B cell (primary cell): ENCODE results near the gene PPP1R7. TPM values are rescaled to one million over a fixed set of nuclear protein-coding genes. Genes with fewer than 3 reads are reported as not detected.

Experiments used
- ATAC-seq: fragments of 200-7000 bp; cut with Tn5 transposase; one replicate; pipeline ENCODE4 v1.10.0; 2021; ENCODE audit warnings: low read depth, mild to moderate bottlenecking, moderate number of reproducible peaks, moderate library complexity
- CTCF ChIA-PET: fragments of 350-600 bp; sonication (Branson Sonifier 250); formaldehyde crosslinking; loops from one replicate; lab custom pipeline; 2021; ENCODE audit warnings: antibody characterized with exemption, inconsistent platforms; lab: Charles Lee
- POLR2A ChIA-PET: fragments of 350-600 bp; sonication (Branson Sonifier 250); formaldehyde crosslinking; loops from one replicate; lab custom pipeline; 2021; ENCODE audit warnings: antibody characterized with exemption; lab: Charles Lee
- DNase-seq: peaks from one replicate; pipeline ENCODE4 v3.0.0; 2013
- H2AFZ ChIP-seq: 2 replicates; pipeline ENCODE4 v1.6.1; 2012; ENCODE audit warnings: mild to moderate bottlenecking, low read depth, low read length; ENCODE audit not compliant: insufficient read depth, poor library complexity, severe bottlenecking
- H3K27ac ChIP-seq, 2 donors: 1 replicate in 1 of 2; 2 replicates in 1 of 2; pipeline ENCODE4 v1.5.1; 2012 to 2013; ENCODE audit warnings: low read length in 2 of 2, mild to moderate bottlenecking in 2 of 2, moderate library complexity in 1 of 2
- H3K27me3 ChIP-seq, 4 experiments: fragments of 200-600 bp in 1 of 4; sonication (generic) in 1 of 4; replicated peaks in 1 of 4; 1 replicate in 2 of 4; 2 replicates in 2 of 4; pipeline versions ENCODE4 v1.6.1 to v1.7.0; 2013 to 2016; ENCODE audit warnings: low read length in 3 of 4, mild to moderate bottlenecking in 2 of 4, mixed read lengths in 1 of 4, moderate library complexity in 1 of 4; ENCODE audit not compliant: insufficient read depth in 4 of 4, control insufficient read depth in 3 of 4; ENCODE audit errors: control extremely low read depth in 1 of 4
- H3K36me3 ChIP-seq, 2 experiments: replicated peaks in 1 of 2; 1 replicate in 1 of 2; 2 replicates in 1 of 2; pipeline versions ENCODE4 v1.6.1 to v1.7.1; 2013; ENCODE audit warnings: low read length in 1 of 2; ENCODE audit not compliant: insufficient read depth in 2 of 2, control insufficient read depth in 1 of 2; ENCODE audit errors: control extremely low read depth in 1 of 2, extremely low read depth in 1 of 2
- H3K4me1 ChIP-seq, 2 donors: fragments of 200-600 bp in 1 of 2; sonication (generic) in 1 of 2; 1 replicate in 1 of 2; 2 replicates in 1 of 2; pipeline versions ENCODE4 v1.5.1 to v1.6.1; 2013 to 2017; ENCODE audit warnings: low read length in 2 of 2; ENCODE audit not compliant: control insufficient read depth in 2 of 2, insufficient read depth in 2 of 2
- H3K4me2 ChIP-seq: replicated peaks from 2 replicates; pipeline ENCODE3; 2012; ENCODE audit warnings: mild to moderate bottlenecking, low read depth, low read length; ENCODE audit not compliant: poor library complexity, severe bottlenecking
- H3K4me3 ChIP-seq, 5 experiments: fragments of 200-600 bp in 1 of 5; sonication (generic) in 1 of 5; 1 replicate in 3 of 5; 2 replicates in 2 of 5; pipeline versions ENCODE4 v1.5.1 to v1.7.0; 2011 to 2016; ENCODE audit warnings: low read length in 4 of 5, mild to moderate bottlenecking in 4 of 5, low read depth in 2 of 5, control low read depth in 1 of 5, moderate library complexity in 1 of 5; ENCODE audit not compliant: insufficient read depth in 1 of 5; ENCODE audit errors: control extremely low read depth in 1 of 5, extremely low read depth in 1 of 5
- H3K79me2 ChIP-seq: fragments of 200-600 bp; sonication (generic); one replicate; pipeline ENCODE4 v1.6.0; 2016; ENCODE audit warnings: low read length; ENCODE audit not compliant: control insufficient read depth, insufficient read depth
- H3K9ac ChIP-seq: fragments of 200-600 bp; sonication (generic); 2 replicates; pipeline ENCODE4 v1.6.1; 2017; ENCODE audit warnings: mild to moderate bottlenecking, low read length, moderate library complexity
- H3K9me3 ChIP-seq, 3 donors: one replicate each; pipeline versions ENCODE4 v1.6.1 to v1.7.1; 2013; ENCODE audit warnings: low read length in 2 of 3; ENCODE audit not compliant: control insufficient read depth in 2 of 3, insufficient read depth in 1 of 3; ENCODE audit errors: control extremely low read depth in 1 of 3
- H4K20me1 ChIP-seq: 2 replicates; pipeline ENCODE4 v1.6.0; 2012; ENCODE audit warnings: mild to moderate bottlenecking, low read length; ENCODE audit not compliant: insufficient read depth, control insufficient read depth, poor library complexity, severe bottlenecking
- H3K27ac Mint-ChIP-seq: one replicate; pipeline ENCODE4 v1.8.0; 2021; ENCODE audit warnings: mixed read lengths
- H3K27me3 Mint-ChIP-seq: one replicate; pipeline ENCODE4 v1.8.0; 2021; ENCODE audit warnings: mixed read lengths
- H3K4me1 Mint-ChIP-seq: one replicate; pipeline ENCODE4 v1.8.0; 2021; ENCODE audit warnings: mixed read lengths
- H3K4me3 Mint-ChIP-seq: one replicate; pipeline ENCODE4 v1.8.0; 2021; ENCODE audit warnings: mixed read lengths
- H3K9me3 Mint-ChIP-seq: one replicate; pipeline ENCODE4 v1.8.0; 2022; ENCODE audit warnings: mixed read lengths; ENCODE audit not compliant: insufficient read depth
- EZH2 ChIP-seq: IDR thresholded peaks from 2 replicates; pipeline ENCODE4 v1.6.1; 2012; ENCODE audit warnings: borderline replicate concordance, low read depth, mild to moderate bottlenecking, moderate library complexity, low read length; ENCODE audit not compliant: insufficient read depth, poor library complexity, severe bottlenecking
- WGBS: methylation state at CpG from one replicate; pipeline ENCODE4 v1.1.5; 2013; ENCODE audit warnings: missing lambda C conversion rate; ENCODE audit not compliant: insufficient coverage; 5-methylcytosine and 5-hydroxymethylcytosine counted together
- intact Hi-C: fragments of 100-400 bp; cut with micrococcal nuclease; formaldehyde crosslinking; loops from one replicate; pipeline ENCODE4 v1.10.0; 2022
- polyA plus RNA-seq: library from polyadenylated mRNA; depleted of rRNA; stranded (reverse); fragments of >200 nt; gene quantifications from 2 replicates; pipeline ENCODE4 v1.2.3, GENCODE V29; 2012
- total RNA-seq, 2 donors: library from RNA; stranded (reverse); fragments of 120-200 nt in 1 of 2; gene quantifications; 1 replicate in 1 of 2; 2 replicates in 1 of 2; pipeline versions ENCODE4 v1.2.3 to v1.2.4, GENCODE V29; 2013 to 2022
- TF ChIP-seq, protein P1 (sequence below): fragments of 200-600 bp; IDR thresholded peaks from one replicate; pipeline ENCODE4 v1.8.0; 2022; ENCODE audit warnings: antibody characterized with exemption, mild to moderate bottlenecking

The PPP1R7 gene
- total and polyA plus RNA-seq, 2 donors (not counting 1 experiment from before 2014, with no cell fraction given): 37.7 to 50.9 TPM

DNA sequence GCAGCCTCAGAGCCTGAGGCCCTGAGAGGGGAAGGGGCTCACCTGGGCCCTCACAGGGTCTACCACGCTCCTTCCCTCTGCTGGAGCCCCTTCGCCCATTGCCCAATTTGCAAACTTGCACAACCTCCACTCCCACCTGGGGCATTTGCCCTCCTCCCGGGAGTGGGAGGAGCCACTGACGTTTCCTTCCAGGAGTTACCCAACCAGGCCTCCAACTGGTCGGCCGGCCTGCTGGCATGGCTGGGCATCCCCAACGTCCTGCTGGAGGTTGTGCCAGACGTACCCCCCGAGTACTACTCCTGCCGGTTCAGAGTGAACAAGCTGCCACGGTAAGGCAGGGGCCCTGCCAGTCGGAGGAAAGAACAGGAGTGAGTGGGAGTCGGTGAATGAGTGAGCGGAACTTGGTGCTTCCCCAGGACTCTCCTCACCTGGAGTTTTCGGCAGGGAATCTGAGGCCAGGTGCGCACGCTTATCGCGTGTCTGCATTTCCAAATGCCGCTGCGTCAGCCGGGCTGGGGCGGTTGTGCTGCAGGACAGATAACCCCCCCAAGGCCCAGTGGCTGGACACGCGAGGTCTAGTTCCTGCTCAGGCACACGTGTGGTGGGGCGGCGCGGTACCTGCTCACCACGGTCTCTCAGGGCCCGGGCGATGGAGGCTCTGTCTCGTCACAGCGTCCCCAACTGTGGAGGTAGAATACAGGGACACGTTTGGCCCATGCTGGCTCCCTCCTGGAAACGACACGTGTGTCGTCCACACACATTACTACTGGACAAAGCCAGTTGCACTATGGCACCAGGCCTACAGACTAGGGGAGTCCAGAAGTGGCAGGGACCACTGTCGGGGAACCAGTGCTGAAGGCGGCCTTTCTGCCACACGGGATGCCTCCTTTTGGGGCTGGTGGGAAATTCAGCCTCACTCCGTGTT is 49.9 kb downstream of the PPP1R7 start:
- no peaks in the 10 kb centered on the region for H4K20me1 ChIP-seq
- ChIA-PET POLR2A (no interaction called here), CTCF (no interaction called here)
- no peak overlapping the region for H3K4me2 ChIP-seq
- no peaks in the 10 kb centered on the region for H3K9me3 Mint-ChIP-seq
- no peak overlapping the region for H3K4me3 ChIP-seq
- no peaks in the 10 kb centered on the region for H3K9me3 ChIP-seq
- intact Hi-C loops: no loop called here
- DNase-seq (no peak), ATAC-seq (no peak)
- no peak overlapping the region for H2AFZ ChIP-seq
- TF ChIP-seq, protein P1, sequence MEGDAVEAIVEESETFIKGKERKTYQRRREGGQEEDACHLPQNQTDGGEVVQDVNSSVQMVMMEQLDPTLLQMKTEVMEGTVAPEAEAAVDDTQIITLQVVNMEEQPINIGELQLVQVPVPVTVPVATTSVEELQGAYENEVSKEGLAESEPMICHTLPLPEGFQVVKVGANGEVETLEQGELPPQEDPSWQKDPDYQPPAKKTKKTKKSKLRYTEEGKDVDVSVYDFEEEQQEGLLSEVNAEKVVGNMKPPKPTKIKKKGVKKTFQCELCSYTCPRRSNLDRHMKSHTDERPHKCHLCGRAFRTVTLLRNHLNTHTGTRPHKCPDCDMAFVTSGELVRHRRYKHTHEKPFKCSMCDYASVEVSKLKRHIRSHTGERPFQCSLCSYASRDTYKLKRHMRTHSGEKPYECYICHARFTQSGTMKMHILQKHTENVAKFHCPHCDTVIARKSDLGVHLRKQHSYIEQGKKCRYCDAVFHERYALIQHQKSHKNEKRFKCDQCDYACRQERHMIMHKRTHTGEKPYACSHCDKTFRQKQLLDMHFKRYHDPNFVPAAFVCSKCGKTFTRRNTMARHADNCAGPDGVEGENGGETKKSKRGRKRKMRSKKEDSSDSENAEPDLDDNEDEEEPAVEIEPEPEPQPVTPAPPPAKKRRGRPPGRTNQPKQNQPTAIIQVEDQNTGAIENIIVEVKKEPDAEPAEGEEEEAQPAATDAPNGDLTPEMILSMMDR: no peak
- TF ChIP-seq EZH2: no peak
- no peaks in the 10 kb centered on the region for H3K36me3 ChIP-seq
- no peaks in the 10 kb centered on the region for H3K27me3 Mint-ChIP-seq
- H3K79me2 ChIP-seq: no peaks in the 10 kb centered on the region
- H3K27ac Mint-ChIP-seq: no peak overlapping the region
- H3K4me3 Mint-ChIP-seq: no peak overlapping the region
- no peaks in the 10 kb centered on the region for H3K27me3 ChIP-seq
- no peaks in the 10 kb centered on the region for H3K4me1 Mint-ChIP-seq
- no peak overlapping the region for H3K9ac ChIP-seq
- no peaks in the 10 kb centered on the region for H3K4me1 ChIP-seq
- 91% methylated on average over 39 of the region's 42 CpGs for WGBS
- H3K27ac ChIP-seq: no peak overlapping the region

DNA sequence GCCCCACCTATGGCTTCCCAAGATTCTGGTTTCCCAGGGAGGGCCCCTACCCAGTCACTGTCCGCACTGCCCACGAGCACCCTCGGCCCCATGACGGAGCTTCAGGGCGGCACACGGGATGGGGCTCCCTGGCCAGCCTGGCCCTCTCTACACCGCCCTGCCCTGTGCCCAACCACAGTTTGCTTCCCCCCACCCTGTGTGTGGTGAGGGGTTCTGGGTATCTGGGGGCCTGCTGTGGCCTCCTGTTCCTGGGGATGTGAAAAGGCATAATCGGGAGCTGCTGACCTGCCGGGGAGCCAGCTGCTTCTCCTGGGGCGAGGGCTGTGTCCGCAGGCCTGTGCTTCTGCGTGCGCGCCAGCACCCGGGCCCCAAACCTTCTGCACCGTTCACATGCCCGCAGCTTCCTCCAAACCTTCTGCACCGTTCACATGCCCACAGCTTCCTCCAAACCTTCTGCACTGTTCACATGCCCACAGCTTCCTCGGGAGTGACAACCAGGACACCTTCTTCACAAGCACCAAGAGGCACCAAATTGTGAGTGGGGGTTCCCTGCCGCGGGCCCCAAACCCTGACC is 50.6 kb downstream of the PPP1R7 start:
- no peak overlapping the region for H3K27ac Mint-ChIP-seq
- CTCF ChIA-PET: no interaction called here
- no peaks in the 10 kb centered on the region for H3K27me3 Mint-ChIP-seq
- Histone ChIP-seq H3K79me2 (no peaks in the 10 kb centered on the region), H2AFZ (no peak overlapping the region), H3K27me3 (no peaks in the 10 kb centered on the region), H3K36me3 (no peaks in the 10 kb centered on the region), H3K4me2 (no peak overlapping the region), H3K4me1 (no peaks in the 10 kb centered on the region), H3K9me3 (no peaks in the 10 kb centered on the region), H3K9ac (no peak overlapping the region), H4K20me1 (no peaks in the 10 kb centered on the region), H3K27ac (no peak overlapping the region), H3K4me3 (no peak overlapping the region)
- POLR2A ChIA-PET: no interaction called here
- intact Hi-C loops: no loop called here
- WGBS: 48% methylated on average over 18 of the region's 21 CpGs
- DNase-seq (no peak), ATAC-seq (no peak)
- no peaks in the 10 kb centered on the region for H3K9me3 Mint-ChIP-seq
- TF ChIP-seq EZH2: no peak
- TF ChIP-seq, protein P1: no peak
- H3K4me3 Mint-ChIP-seq: no peak overlapping the region
- no peaks in the 10 kb centered on the region for H3K4me1 Mint-ChIP-seq
